Memory B cell (primary cell): Measurements from ENCODE around the gene LDLRAD4.

Source experiments
- ATAC-seq: fragments of 150-1000 bp; cut with Tn5 transposase; 2 replicates; pipeline ENCODE4 v1.10.0; 2021; ENCODE audit warnings: low read depth, mild to moderate bottlenecking, moderate library complexity
- DNase-seq, 2 donors: peaks; one replicate each; pipeline ENCODE4 v3.0.0; 2022; ENCODE audit warnings: low spot score in 2 of 2
- H3K27ac Mint-ChIP-seq: one replicate; pipeline ENCODE4 v1.8.0; 2022; ENCODE audit warnings: mild to moderate bottlenecking, moderate library complexity, mixed read lengths
- H3K27me3 Mint-ChIP-seq: one replicate; pipeline ENCODE4 v1.8.0; 2022; ENCODE audit warnings: mixed read lengths
- H3K36me3 Mint-ChIP-seq: one replicate; pipeline ENCODE4 v1.8.0; 2022; ENCODE audit warnings: mild to moderate bottlenecking, mixed read lengths
- H3K4me1 Mint-ChIP-seq: one replicate; pipeline ENCODE4 v1.8.0; 2022; ENCODE audit warnings: mixed read lengths
- H3K4me3 Mint-ChIP-seq: one replicate; pipeline ENCODE4 v1.8.0; 2022; ENCODE audit warnings: mild to moderate bottlenecking, moderate library complexity, mixed read lengths
- H3K9me3 Mint-ChIP-seq: one replicate; pipeline ENCODE4 v1.8.0; 2022; ENCODE audit warnings: mixed read lengths

Gene LDLRAD4

DNA sequence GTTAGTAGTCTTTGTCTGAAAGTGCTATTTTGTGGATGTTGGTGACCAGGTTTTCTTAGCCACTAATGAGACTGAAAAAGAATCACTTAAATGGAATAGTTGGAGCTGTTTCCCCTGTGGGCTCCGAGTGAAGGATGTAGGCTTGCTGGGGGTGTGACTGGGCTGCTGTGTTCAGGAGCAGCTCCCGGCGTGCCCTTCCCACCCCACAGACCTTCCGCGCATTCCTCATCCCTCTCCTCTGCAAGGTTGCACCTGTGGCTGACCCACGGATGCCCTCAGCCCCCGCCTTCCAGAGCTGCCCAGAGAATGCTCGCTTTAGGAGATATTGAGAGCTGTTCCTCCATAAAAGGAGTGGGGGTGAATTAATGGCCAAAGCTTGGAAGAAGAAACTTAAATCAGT, 174.3 kb downstream of the LDLRAD4 start:
- no peaks in the 10 kb centered on the region for H3K36me3 Mint-ChIP-seq
- H3K27ac Mint-ChIP-seq, result no peak overlapping the region
- peaks cover 4% of the 10 kb centered on the region for H3K27me3 Mint-ChIP-seq
- no peaks in the 10 kb centered on the region for H3K9me3 Mint-ChIP-seq
- DNase-seq (no peak), ATAC-seq (no peak)
- H3K4me1 Mint-ChIP-seq, result no peaks in the 10 kb centered on the region
- no peak overlapping the region for H3K4me3 Mint-ChIP-seq

DNA sequence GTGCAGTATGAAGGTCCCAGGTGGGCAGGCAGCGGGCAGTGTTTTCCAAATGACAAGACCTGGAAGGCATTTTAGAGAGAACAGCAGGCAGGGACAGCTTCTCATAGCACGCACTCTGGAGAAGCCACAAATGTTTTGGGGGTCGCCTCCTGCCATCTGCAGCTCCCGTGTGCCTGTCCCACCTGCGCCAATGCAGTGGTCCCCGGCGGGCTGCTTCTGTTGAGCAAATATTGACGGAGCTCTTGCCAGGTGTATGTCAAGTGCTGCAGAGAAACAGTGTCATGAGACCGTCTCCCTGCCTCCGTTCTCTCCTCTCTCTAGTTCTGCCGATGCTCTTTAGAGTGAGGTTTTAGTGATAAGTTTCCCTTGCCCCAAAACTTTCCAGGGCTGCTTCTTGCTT, 174.8 kb downstream of the LDLRAD4 start:
- Mint-ChIP-seq H3K27ac (no peak overlapping the region), H3K36me3 (no peaks in the 10 kb centered on the region), H3K27me3 (peaks cover 4% of the 10 kb centered on the region), H3K9me3 (no peaks in the 10 kb centered on the region), H3K4me1 (no peaks in the 10 kb centered on the region), H3K4me3 (no peak overlapping the region)
- DNase-seq (no peak), ATAC-seq (no peak)

DNA sequence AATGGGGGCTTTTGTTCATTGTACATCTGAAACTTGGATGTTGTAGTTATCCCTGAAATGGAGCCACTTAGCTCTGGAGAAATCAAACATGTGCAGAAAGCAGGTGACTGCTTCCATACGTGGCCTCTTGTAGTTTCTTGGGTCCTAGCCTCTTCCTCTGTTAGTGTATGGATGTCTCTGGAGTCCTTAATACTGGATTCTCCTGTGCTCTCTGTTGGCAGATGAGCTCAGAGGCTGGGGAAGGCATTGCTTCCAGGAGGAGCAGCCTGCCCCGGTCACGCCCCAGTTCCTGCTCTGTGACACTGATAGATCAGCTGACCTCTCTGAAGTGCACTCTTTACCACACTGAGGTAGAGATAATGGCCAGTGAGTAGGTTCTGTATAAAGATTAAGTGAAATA, 176.2 kb downstream of the LDLRAD4 start:
- H3K27ac Mint-ChIP-seq, result no peak overlapping the region
- H3K36me3 Mint-ChIP-seq, result no peaks in the 10 kb centered on the region
- no peaks in the 10 kb centered on the region for H3K9me3 Mint-ChIP-seq
- no peak for DNase-seq
- no peaks in the 10 kb centered on the region for H3K4me1 Mint-ChIP-seq
- no peak for ATAC-seq
- H3K27me3 Mint-ChIP-seq, result peaks cover 4% of the 10 kb centered on the region
- no peak overlapping the region for H3K4me3 Mint-ChIP-seq

DNA sequence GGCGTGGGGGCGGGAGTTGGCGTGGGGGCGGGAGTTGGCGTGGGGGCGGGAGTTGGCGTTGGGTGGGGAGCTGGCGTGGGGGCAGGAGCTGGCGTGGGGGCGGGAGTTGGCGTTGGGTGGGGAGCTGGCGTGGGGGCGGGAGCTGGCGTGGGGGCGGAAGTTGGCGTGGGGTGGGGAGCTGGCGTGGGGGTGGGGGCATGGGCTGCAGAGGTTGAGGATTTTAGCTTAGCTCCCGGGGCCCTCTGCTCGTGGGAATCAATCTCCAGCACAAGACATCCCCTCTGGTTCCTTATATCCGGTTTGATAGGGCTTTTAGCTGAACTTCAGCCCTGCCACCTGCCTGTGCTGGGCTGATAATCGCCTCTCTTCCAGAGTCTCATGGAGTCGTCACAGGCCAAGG, 177.0 kb downstream of the LDLRAD4 start:
- Mint-ChIP-seq H3K27me3 (peaks cover 4% of the 10 kb centered on the region), H3K27ac (no peak overlapping the region), H3K9me3 (no peaks in the 10 kb centered on the region), H3K4me1 (no peaks in the 10 kb centered on the region), H3K4me3 (no peak overlapping the region), H3K36me3 (no peaks in the 10 kb centered on the region)
- no peak for DNase-seq
- no peak for ATAC-seq

DNA sequence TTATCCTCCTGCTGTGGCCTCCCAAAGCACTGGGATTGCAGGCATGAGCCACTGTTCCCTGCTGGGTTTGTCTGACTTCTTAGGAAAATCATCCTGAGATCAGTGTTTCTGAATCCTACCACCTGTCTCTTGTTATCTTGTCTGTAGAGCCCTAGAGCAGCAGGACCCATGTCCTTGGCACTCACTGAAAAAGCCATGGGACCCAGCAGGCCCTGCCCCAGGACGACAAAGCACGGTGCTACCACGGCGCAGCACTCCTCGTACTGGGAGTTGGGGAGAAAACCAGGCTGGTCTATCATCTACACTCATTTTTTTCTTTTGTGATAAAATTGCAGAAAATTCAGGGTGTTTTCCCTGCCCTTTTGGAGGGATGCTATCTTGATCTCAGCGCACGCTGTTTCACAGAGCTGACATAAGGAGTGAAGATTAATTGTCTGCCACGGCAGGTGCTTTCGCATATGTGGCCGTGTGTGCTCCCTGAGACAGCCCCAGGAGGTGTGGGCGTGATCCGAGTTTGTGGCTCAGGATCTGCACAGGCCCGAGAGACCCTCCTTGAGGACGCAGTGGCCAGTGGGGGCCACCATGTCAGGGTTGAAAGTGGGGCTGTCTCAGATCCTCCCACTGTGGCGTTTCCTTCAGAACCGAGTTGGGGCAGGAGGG, 179.1 kb downstream of the LDLRAD4 start:
- Mint-ChIP-seq H3K27me3 (peaks cover 8% of the 10 kb centered on the region), H3K9me3 (no peaks in the 10 kb centered on the region), H3K4me1 (no peaks in the 10 kb centered on the region), H3K27ac (no peak overlapping the region), H3K4me3 (no peak overlapping the region), H3K36me3 (no peaks in the 10 kb centered on the region)
- ATAC-seq (no peak), DNase-seq (no peak)

DNA sequence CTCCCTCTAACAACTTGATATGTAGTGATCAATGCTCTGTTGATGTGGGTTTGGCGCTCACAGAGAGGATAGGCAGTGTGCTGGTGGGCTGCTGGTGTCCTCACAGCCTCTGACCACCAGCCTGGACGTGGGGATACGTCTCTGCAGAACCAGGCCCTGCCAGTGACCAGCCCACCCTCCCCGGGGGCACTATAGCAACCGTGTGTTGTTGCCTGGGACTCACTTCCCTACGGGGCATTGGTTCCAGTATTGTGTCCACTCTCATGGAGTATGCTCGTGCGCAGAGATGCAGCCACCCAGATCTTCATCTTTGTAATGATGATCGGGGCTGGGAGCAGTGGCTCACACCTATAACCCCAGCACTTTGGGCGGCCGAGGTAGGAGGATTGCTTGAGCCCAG, 180.1 kb downstream of the LDLRAD4 start:
- Mint-ChIP-seq H3K27me3 (peaks cover 5% of the 10 kb centered on the region), H3K36me3 (no peaks in the 10 kb centered on the region), H3K27ac (no peak overlapping the region), H3K4me3 (no peak overlapping the region), H3K4me1 (no peaks in the 10 kb centered on the region), H3K9me3 (no peaks in the 10 kb centered on the region)
- no peak for ATAC-seq
- no peak for DNase-seq

DNA sequence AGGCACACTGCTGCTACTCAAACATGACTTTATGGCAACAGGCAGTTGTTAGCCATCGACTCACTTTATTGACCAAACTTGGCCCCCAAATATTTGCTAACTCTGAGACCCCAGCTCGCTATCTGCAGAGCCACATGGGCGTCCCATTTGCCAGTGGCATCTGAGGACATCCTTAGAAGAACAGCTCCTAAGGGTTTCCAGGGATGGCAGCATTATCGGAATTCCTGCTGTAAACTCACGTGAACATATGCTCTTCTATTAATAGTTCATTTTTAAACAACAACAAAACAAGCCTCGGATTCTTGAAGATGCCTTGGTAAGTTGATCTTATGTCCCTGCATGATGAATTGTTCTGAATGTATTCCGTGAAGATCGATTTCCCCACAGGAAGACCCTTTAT, 181.0 kb downstream of the LDLRAD4 start:
- Mint-ChIP-seq H3K27me3 (peaks cover 4% of the 10 kb centered on the region), H3K36me3 (no peaks in the 10 kb centered on the region), H3K27ac (no peak overlapping the region), H3K4me3 (no peak overlapping the region), H3K4me1 (no peaks in the 10 kb centered on the region), H3K9me3 (no peaks in the 10 kb centered on the region)
- ATAC-seq (no peak), DNase-seq (no peak)

DNA sequence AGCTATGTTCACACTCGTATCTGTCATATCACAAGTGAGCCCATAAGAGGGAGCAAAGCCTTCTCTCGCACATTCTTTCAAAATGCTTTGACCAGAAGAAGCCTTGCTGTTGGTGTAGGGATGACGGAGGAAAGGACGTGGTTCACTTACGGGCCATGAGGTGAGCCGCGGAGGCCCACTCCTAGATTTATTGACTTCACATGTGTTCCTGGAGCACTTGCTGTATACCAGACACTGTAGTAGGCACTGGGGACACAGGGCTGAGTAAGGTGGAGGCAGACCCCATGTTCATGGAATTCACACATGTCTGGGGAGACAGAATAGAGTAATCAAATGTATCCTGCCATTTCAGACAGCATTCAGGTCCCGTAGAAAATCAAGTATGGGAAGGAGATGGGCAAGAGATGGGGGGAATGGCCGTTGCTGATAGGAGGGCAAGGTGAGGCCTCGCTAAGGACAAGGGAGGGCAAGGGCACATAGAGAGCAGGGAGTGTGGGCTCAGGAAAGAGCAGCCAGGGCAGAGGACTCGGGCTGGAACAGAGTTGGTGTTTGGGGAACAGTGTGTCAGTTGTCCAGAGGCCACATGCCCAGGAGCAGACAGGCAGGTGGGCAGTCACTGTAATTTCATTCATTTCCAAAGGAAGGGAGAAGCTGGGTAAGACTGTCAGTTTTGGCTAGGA, 182.2 kb downstream of the LDLRAD4 start:
- Mint-ChIP-seq H3K9me3 (no peaks in the 10 kb centered on the region), H3K36me3 (no peaks in the 10 kb centered on the region), H3K27me3 (peaks cover 4% of the 10 kb centered on the region), H3K4me1 (no peaks in the 10 kb centered on the region), H3K27ac (no peak overlapping the region), H3K4me3 (no peak overlapping the region)
- DNase-seq (no peak), ATAC-seq (no peak)

DNA sequence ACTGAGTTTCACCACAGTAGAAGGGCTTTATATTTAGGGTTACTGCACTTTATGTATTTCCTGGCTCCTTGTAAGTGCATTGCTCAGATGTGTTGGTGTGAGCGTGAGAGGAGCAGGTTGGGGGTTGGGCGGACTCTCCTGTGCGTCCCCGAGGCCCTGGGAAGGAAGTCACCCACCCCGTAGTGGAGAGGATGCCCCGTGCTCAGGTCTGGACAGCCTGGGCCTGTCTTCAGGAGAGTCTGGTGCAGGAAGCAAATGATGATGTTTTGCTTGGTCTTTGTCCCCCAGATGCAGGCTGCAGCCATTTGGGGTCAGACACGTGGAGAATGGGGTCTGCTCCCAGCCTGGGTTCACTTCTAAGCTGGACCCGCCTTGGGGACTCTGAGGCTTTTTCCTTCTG, 182.8 kb downstream of the LDLRAD4 start:
- Mint-ChIP-seq H3K4me1 (no peaks in the 10 kb centered on the region), H3K36me3 (no peaks in the 10 kb centered on the region), H3K27ac (no peak overlapping the region), H3K9me3 (no peaks in the 10 kb centered on the region), H3K27me3 (peaks cover 4% of the 10 kb centered on the region), H3K4me3 (no peak overlapping the region)
- DNase-seq, result no peak
- ATAC-seq, result no peak

DNA sequence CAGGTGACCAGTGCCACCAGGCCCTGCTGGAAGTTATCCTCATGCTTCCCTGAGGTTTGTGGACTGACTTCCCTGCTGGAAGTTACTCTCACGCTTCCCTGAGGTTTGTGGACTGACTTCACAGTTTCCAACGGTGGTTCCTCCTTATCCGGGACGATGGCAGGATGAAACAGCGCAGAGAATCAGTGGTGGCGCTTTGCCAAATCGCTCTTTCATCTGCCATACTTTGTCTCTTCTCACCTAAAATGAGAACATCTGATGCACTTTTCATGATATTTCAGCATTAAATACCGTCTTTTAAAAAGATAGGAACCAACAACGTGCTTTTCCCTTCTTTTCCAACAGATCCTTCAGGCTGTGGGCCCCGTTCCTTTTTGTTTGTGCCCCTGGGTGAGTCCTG, 183.3 kb downstream of the LDLRAD4 start:
- no peaks in the 10 kb centered on the region for H3K9me3 Mint-ChIP-seq
- H3K36me3 Mint-ChIP-seq, result no peaks in the 10 kb centered on the region
- no peak overlapping the region for H3K27ac Mint-ChIP-seq
- ATAC-seq (no peak), DNase-seq (no peak)
- no peaks in the 10 kb centered on the region for H3K4me1 Mint-ChIP-seq
- peaks cover 4% of the 10 kb centered on the region for H3K27me3 Mint-ChIP-seq
- no peak overlapping the region for H3K4me3 Mint-ChIP-seq

DNA sequence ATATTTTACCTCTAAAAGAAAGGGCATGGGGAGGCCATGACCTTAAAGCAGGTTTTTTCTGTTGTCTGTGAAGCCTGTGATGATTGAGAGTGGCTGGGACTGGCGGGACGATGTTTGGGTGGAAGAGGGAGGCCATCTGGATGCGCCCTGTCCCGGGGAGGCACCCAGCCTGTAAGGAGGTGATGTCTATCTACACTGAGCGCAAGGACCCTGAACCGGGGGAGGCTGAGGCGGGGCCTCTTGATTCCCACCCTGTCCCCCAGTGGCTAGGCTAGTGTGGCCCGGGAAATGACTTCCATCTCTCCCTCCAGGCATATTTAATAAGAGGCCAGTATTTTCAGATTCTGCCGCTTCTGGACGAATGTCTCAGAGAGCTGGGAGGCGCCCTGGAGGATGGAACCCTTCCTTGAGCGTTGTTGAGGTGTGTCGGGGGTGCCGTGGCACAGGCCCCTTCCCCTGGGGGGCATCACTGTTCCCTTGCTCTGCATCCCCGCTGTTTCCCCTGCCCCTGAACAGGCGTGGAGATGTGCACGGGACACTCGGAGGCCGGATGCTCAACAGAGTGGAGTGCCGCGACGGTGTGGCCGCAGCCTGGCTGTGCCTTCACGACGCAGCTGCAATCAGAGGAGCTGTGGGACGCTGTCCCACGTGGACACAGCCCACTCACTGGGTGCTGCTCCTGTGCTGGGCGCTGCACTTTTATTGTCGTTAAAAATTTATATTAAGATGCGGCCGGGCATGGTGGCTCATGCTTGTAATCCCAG, 185.4 kb downstream of the LDLRAD4 start:
- Mint-ChIP-seq H3K4me3 (no peak overlapping the region), H3K36me3 (no peaks in the 10 kb centered on the region), H3K9me3 (no peaks in the 10 kb centered on the region), H3K4me1 (no peaks in the 10 kb centered on the region), H3K27me3 (peaks cover 4% of the 10 kb centered on the region), H3K27ac (no peak overlapping the region)
- no peak for DNase-seq
- no peak for ATAC-seq

DNA sequence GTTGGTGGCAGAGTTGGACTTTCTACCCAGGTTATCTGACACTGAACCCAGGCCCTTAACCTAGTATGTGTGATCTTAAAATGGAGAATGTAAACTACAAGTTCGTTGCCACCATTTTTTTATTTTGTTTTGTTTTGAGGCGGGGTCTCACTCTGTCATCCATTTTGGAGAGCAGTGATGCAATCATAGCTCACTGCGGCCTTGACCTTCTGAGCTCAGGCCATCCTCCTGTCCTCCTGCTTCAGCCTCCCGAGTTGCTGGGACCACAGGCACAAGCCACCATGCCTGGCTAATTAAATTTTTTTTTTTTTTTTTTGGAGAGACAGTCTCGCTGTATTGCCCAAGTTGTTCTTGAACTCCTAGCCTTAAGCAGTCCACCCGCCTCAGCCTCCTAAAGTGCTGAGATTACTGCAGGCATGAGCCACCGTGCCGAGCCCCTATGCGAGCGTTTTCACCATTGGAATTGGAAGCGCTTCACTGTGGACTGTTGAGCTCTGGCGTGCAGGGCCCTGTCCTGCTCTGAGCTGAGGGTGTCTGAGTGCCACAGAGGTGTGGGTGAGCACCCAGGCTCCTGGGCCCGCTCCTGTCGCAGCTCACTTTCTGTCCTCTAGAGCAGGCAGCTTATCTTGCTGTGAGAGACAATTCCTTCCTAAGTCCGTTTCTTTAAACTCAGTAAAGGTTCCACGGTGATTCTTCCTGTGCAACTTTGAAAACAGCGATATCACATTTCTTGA, 186.9 kb downstream of the LDLRAD4 start:
- Mint-ChIP-seq H3K36me3 (no peaks in the 10 kb centered on the region), H3K4me3 (no peak overlapping the region), H3K9me3 (no peaks in the 10 kb centered on the region)

DNA sequence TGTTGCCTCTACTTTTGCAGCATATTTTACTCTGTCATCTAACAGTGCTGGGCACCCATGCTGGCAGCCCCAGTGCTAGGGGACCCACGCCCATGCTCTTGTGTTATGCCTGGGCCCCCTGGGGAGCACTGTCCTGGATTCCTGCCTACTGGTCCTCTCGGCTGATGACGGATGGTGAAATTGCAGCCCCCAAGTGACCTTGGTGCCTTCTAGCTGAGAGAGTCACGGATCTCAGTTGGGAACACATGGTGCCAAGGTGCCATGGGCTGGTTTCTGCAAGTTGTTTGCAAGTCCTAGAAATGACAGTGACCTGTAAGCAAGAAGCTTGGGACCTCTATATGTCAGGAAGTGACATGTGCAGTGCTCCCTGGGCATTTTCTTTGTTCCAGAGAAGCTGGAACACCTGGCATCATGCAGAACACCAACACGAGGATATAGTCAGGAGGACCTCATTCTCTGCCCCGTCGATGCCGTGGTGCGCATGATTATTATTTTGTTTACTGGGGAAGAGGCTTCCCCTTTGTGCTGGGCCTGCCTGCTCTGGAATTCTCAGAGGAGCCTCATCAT, 187.6 kb downstream of the LDLRAD4 start:
- Mint-ChIP-seq H3K9me3 (no peaks in the 10 kb centered on the region), H3K4me3 (no peak overlapping the region), H3K27me3 (no peaks in the 10 kb centered on the region), H3K36me3 (no peaks in the 10 kb centered on the region), H3K27ac (no peak overlapping the region), H3K4me1 (no peaks in the 10 kb centered on the region)
- ATAC-seq (no peak), DNase-seq (no peak)

More for the DNA sequence above, 186.9 kb downstream of the LDLRAD4 start:
- Mint-ChIP-seq H3K27me3 (peaks cover 4% of the 10 kb centered on the region), H3K27ac (no peak overlapping the region), H3K4me1 (no peaks in the 10 kb centered on the region)
- ATAC-seq (no peak), DNase-seq (no peak)

DNA sequence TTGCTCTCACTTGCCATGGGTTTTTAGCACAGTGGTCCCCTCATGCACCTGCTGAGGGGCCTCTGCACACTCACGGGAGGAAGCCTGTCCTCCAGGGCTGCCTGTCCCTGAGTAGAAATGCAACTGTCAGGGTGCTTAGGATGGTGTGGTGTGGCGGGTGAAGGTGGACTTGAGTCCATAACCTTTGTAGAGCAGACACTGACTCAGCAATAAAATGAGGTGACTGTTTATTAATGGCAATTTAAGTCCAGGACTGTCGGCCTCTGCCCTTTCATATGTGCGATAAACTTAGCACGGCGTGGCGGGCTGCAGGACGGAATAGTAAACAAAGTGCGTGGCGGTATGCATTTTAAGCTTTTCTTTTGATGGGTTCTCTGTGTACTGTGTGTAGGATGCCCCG, 188.2 kb downstream of the LDLRAD4 start:
- Mint-ChIP-seq H3K4me3 (no peak overlapping the region), H3K27ac (no peak overlapping the region), H3K36me3 (no peaks in the 10 kb centered on the region), H3K27me3 (no peaks in the 10 kb centered on the region), H3K4me1 (no peaks in the 10 kb centered on the region), H3K9me3 (peaks cover 2% of the 10 kb centered on the region)
- DNase-seq, result no peak
- ATAC-seq, result no peak
